GM13976 (cell line): ENCODE results near the gene FBXO38.

ENCODE experiments used
- DNase-seq: peaks from one replicate; pipeline ENCODE4 v3.0.0; 2012; ENCODE audit warnings: low spot score
- in situ Hi-C: fragments of 300-500 bp; cut with MboI; formaldehyde crosslinking; loops from one replicate; pipeline ENCODE4 v1.12.0; 2022; ENCODE audit warnings: low sequenced_read_pairs, mixed read lengths, inconsistent platforms; ENCODE audit not compliant: unreplicated experiment
- TF ChIP-seq, protein P1 (sequence below): IDR thresholded peaks from 2 replicates; pipeline ENCODE4 v1.5.1; 2012; ENCODE audit warnings: borderline replicate concordance, mild to moderate bottlenecking; ENCODE audit not compliant: insufficient read depth; ENCODE audit errors: extremely low read depth, missing control alignments, control extremely low read depth

Gene FBXO38

DNA sequence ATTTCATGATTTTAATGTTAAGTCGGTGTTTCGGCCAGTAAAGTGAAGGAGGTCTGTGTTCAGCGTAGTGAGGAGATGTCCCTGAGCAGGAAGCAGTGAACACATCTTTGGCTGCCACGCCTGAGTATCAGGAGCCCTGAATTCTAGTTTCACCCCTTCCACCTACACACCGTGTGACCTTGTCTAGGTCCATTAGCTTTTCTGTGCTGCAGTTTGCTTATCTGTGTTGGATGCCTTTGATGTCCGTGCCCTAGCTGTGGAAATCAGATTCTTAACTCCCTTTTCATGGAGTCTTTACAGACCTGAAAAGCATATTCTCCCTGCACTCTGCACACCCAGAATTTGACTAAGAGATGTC, 601 bp downstream of the FBXO38 start:
- in situ Hi-C loops = no loop called here
- no peak for DNase-seq
- TF ChIP-seq, protein P1, sequence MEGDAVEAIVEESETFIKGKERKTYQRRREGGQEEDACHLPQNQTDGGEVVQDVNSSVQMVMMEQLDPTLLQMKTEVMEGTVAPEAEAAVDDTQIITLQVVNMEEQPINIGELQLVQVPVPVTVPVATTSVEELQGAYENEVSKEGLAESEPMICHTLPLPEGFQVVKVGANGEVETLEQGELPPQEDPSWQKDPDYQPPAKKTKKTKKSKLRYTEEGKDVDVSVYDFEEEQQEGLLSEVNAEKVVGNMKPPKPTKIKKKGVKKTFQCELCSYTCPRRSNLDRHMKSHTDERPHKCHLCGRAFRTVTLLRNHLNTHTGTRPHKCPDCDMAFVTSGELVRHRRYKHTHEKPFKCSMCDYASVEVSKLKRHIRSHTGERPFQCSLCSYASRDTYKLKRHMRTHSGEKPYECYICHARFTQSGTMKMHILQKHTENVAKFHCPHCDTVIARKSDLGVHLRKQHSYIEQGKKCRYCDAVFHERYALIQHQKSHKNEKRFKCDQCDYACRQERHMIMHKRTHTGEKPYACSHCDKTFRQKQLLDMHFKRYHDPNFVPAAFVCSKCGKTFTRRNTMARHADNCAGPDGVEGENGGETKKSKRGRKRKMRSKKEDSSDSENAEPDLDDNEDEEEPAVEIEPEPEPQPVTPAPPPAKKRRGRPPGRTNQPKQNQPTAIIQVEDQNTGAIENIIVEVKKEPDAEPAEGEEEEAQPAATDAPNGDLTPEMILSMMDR = no peak

DNA sequence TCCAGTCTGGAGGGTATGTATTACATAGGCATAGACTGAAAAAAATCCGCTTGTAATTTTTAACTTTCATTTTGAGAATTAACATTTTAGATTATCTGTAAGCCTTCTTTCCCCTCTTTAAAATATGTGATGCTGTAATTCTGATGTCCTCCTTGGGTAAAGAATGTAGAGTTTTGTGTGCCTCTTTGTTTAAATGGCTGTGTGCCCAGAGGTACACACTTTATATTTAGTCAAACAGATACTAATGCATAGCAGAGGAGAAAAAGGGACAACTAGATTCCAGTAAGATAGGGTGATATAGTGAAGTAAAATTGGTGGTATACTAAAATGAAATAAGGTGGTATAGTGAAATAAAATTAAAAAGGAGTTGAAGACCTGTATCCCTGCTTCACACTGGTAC, 1.3 kb downstream of the FBXO38 start:
- TF ChIP-seq, protein P1 = no peak
- in situ Hi-C loops = no loop called here
- no peak for DNase-seq

DNA sequence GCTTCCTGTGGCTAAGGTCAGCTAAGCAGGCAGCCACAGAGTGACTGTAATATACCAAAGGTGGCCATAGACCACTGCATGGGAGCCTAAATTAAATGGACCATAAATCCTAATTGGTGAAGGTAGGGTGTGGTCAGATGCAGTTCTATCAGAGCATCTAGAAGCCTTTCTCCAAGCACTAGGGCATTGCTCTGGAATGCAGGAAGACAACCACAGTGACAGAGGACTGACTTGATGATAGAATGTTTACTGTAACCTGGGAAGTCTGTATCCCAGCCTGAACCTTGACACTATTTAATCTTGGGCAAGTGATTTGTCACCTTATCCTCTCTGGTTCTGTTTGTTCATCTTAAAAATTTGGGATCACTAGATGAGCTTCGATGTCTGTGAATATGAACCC, 2.3 kb downstream of the FBXO38 start:
- TF ChIP-seq, protein P1 = no peak
- in situ Hi-C loops = no loop called here
- DNase-seq = no peak

- DNase-seq = no peak
- TF ChIP-seq, protein P1 = no peak
- in situ Hi-C loops = no loop called here
These were observed 3.6 kb downstream of the FBXO38 start for GRCh38 chr5:148387325-148387724.

DNA sequence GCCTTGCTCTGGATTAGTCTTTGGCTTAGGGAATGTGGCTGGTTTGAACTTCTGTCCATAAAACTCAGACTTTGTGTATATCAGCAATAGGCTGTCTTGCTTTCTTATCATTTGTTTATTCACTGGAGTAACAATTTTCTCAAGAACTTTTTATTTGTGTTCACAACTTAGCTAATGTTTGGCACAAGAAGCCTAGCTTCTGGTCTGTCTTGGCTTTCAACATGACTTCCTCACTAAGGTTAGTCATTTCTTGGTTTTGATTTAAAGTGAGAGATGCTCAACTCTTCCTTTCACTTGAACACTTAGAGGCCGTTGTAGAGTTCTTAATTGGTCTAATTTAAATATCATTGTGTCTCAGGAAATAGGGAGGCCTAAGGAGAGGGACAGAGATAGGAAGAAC, 4.9 kb downstream of the FBXO38 start:
- no peak for DNase-seq
- TF ChIP-seq, protein P1 = no peak
- in situ Hi-C loops = no loop called here

- in situ Hi-C loops = no loop called here
- TF ChIP-seq, protein P1 = no peak
- no peak for DNase-seq
These were observed 7.2 kb downstream of the FBXO38 start for GRCh38 chr5:148390914-148391313.

- TF ChIP-seq, protein P1 = no peak
- in situ Hi-C loops = no loop called here
- DNase-seq = no peak
These were observed 7.7 kb downstream of the FBXO38 start for GRCh38 chr5:148391422-148391821.
